ENCODE measurements around the gene CIROP.

Gene CIROP

DNA sequence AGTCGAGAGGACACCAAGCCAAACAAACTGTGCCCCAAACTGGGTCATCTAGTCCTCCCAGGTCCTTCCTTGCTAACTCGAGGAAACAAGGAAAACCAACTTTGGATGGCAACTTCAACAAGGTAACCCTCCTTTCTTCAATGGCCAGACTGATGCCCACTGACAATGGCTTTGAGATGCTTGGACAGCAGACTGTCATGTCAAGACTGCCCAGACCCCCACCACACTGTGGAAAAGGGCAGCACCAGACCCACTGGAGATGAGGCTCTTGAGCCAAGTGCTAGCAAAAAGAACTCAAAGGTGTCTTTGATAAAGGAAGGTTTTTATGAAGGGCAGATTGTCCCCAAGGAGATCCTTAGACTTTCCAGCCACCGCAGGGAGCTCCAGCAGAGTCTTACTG, 38.4 kb downstream of the CIROP start:
- no peak for DNase-seq

DNA sequence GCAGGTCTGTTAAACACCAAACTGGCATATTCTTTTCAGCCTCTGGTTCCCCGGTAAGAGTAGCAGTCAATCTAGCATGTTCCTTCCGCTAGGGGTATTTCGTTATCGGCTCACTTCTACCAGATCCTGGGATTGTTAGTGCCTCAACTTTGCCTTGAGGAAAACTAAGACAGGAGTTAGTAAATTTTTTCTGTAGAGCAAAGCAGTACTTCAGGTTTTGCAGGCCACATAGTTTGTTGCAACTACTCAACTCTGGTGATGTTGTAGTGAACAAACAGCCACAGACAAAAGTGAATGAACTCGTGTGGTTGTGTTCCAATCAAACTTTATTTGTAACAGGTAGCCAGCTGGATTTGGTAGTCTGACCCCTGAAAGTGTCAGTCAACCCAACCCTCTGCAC, 41.2 kb downstream of the CIROP start:
- DNase-seq, result no peak

DNA sequence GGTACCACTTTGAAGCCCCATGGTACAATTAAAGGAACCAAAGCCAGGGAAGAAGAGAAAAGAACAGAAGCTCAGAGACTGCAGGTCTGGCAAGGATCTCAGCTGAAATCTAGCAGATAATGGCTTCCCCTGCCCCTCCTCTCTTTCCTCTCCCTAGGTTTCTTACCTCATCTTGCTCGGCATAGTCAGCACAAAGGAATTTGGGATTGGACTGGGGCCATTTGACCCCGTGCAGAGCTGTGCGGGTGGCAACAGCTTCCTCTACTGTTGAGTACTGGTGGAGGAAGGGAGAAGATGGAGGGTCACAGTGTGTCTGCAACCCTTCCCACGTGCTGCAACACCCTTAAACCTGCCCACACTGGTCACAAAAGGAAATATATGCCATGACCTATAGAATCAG, 42.8 kb downstream of the CIROP start:
- no peak for DNase-seq

DNA sequence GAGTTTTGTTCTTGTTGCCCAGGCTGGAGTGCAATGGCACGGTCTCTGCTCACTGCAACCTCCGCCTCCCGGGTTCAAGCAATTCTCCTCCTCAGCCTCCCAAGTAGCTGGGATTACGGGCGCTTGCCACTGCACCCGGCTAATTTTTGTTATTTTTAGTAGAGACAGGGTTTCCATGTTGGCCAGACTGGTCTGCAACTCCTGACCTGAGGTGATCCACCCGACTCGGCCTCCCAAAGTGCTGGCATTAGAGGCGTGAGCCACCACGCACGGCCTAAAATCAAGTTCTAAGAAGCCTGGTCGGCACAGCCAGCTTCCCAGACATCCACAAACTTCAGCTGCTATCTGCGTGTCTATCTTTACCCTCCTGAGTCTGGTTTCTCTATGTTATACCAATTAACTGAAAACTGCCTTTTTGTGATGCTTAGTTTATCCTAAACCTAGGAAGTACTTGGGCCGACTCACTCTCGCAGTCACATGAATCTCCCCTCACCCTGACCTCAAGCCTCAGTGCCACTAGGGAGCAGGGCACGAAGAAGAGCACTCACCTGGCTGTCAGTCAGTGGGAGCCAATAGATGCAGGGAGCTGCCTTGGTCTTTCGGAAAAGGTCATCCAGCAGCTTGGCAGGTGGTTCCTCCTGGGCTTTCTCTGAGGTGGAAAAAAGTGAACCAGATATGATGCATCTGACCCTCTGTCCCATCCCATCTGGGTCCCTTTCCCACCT, 44.1 kb downstream of the CIROP start:
- DNase-seq, result no peak

DNA sequence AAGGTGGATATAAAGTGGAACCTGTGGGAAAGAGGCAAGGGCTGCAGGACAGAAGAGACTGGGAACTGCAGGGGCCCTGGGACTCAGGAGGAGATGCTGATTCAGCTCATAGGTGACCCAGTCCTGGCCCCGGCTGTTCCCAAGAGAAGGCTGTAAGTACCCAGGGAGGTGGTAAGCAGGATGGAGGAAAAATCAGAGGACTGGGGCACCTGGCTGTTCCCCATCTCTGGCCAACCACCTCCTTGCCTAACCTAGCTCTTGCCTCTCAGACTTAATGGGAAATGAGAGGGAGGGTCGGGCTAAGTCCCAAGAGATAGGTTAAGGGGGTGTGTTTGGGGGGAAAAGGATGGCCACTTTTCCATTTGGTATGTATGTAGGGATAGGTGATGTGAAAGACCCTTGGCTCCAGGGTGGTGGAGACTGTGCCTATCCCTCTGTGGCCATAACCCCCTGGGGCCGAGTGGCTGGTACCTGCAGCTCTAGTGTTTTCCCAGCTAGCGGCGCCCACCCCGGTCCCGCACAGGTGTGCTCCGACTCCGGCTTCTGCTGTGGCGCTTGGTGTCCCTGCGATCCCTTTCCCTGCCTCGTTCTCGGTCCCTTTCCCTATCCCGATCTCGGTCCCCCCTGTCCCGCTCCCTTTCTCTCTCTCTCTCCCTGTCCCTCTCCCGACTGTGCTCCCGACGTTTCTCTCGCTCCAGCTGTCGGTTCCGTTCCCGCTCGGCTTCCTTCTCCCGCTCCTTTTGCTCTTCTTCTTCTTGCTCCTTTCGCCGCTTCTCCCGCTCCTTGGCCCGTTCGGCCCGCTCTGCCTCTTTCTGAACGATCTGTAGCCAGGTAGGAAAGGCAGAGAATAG, 45.9 kb downstream of the CIROP start:
- DNase-seq, result no peak

DNA sequence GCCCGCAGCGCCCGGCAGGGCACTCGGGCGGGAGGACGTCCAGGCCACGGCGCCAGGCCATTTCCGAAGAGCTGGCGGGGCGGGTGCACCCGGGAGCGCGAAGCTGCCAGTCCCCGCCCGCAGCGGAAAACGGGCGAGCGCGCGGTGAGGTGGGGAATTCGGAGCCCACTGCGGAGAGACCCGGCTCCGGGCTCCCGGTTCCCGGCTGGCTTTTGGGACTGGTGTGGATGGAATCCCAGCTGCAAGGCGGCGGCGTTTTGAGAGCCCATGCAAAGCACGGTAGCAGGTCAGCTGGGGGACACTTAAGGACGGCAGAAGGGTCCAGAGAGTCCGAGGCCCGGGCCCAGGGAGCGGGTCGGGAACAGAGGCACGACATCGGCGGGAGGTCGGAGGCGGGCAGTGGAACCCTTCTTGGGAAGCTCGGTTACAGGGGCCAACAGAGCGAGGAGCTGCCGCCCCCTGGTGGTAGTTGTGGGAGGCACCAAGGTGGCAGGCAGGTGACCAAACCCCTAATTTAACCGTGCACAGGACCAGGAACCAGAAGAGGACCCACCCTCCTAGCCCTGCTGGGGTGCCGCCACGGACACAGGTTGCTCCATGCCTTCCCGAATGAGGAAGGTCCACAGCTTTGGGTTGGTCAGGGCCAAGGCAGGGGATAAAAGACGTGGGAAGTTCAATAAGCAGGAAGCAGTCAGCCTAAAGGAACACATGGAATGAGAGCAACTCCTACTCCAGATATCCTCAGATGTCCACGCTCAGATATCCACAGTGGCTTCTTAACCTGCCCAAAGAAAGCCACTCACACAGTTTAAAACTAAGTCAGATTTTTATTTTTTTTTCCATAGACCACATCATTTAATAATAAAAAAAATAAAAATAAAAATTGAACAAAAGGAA, 46.8 kb downstream of the CIROP start:
- DNase-seq, result no peak

DNA sequence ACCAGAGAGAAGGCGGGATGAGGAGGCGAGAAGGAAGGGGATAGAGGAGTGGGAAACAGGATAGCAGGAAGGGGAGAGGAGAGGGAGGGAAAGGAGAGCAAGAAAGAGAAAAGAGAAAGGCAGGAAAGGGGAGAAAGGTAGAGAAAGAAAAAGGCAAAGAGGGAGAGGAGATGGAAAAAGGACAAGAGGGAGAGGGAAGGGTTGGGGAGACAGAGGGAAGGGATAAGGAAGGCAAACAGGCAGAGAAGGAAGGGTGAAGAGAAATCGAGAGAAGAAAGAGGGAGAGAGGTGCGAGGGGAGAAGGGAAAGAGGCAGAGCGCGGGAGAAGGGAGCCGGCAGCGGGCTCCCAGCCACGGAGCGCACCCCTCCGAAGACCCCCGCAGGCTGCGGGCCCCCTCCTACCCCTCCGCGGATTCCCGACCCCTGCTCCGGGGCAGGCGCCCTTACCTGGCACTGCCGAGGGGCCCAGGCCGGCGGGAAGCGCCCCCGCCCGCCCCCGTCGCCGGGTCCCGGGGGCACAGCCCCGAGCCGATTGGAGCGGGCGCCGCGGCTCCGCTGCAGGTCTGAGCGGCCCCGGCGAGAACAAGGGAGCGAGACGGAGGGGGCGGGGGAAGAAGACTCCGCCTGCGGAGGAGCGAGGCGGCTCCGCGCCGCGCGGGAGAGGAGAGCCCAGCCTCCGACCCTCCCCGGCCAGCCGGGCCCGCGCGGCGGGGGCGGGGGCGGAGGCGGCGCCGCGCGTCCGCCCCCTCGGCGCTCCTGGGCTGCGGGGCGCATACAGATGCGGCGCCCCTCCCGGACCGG, 47.6 kb downstream of the CIROP start, which contains the start of gene CDH24:
TSS of gene CDH24 (minus strand) at position 565 of the 801 bp plus-strand sequence. CDS start 1,787 bp downstream, outside the sequence.
- no peak for DNase-seq

DNA sequence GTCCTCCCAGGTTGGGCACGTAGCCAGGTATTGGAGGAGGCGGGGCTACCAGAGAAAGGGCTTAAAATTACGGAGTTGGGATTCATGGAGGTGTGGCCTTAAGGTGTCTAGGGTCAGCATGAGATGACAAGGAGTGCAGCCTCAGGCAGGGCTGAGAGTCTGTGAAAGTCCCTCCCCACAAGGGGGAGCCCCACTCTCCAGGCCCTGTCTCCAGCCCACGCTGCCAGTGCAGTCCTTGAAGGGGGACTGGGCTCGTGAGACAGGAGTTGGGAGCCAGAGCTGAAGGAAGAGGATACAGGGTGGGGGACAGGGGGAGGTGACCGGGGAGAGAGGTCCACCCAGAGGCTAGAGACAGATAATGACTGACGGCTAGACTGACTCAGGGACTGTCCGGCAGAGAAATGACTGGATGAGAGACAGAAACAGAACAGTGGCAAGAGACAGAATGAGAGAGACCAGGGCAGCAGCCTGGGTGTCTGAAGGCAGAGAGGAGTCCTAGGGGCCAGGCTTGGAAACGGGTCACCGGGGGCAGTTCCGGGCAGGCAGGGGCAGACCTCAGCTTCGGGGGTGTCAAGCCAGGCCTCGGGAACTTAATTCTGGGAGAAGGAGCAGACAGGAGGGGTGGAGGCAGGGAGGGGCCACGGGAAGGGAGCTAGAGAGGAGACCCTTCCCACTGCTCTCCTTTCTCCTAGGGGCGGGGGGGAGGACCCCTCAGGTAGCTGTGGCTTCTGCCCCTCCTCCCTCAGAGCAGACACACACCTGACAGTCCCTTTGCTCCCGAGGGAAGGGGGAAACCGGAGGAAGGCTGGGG, 48.4 kb downstream of the CIROP start:
- DNase-seq, result no peak

DNA sequence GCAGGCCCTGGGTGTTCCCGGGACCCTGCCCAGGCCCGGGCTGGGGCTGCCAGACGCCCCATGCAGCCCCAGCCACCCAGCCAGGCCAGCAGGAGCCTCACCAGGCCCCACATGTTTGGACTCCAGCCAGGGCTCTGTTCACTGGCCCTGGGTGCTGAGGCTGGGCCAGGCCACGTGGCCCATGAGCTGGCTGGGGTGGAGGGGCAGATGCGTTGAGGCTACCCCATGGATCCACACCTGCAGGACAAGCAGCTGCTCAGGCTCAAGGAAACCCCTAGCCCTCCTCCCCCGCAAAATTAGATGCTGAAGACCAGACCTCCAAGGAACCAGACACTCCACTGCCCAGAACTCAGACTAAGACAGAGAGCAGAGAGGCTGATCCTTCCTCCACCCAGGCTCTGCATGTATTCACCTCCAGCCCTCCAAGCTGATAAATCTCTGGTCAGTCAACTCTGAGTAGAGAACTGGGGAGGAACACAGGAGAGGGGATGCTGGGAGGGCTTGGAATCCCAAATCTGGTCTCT, 49.1 kb downstream of the CIROP start:
- no peak for DNase-seq

DNA sequence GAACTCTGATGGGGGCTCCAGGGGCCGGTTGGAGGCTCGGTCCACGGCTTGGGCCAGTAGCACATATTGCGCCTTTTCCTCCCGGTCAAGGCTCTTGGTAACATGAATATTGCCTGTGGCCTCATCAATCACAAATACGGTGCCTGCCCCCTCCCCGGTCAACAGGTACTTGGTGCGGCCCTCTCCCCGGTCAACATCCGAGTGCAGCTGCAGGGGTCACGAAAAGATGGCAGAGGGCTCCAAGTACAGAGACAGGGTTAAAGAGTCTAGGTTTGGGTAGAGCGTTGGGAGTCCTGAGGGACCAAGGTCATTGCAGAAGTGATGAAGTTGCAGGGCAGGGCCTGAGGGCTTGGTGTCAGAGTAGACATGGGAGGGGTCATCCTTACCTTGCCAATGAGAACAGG, 49.6 kb downstream of the CIROP start:
- DNase-seq, result no peak

DNA sequence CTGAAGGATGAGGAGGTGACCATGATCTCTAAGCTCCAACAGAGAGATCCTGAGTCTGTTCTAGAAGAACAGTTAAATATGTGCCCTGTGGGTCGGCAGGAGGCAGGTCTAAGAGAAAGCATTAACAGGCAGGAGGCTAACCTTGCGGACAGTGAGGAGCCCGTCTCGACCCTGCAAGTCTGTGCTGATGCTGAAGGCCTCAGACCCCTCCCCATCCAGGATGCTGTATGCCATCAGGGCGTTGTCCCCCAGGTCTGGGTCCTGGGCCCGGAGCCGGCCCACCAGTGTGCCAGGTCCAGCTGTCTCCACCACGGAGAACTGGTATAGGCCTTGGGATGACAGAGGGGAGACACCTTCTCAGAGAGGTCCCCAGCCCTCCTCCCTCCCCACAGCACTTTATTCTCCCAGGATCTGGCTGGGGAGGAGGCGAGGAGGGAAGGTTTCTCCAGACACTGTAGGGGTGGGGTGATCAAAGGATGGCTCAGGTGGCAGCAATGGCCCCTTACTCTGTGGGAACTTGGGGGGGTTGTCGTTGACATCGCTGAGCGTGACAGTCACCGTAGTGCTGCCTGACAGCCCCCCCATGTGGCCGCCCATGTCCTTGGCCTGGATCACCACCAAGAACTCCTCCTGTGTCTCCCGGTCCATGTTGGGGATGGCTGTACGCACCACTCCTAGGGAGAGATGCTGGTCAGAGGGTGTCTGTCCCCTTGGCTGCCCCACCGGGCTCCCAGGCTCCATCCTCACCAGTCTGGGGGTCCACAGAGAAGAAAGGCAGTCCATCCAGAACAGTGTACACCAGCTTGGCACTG, 50.6 kb downstream of the CIROP start:
- DNase-seq, result no peak

DNA sequence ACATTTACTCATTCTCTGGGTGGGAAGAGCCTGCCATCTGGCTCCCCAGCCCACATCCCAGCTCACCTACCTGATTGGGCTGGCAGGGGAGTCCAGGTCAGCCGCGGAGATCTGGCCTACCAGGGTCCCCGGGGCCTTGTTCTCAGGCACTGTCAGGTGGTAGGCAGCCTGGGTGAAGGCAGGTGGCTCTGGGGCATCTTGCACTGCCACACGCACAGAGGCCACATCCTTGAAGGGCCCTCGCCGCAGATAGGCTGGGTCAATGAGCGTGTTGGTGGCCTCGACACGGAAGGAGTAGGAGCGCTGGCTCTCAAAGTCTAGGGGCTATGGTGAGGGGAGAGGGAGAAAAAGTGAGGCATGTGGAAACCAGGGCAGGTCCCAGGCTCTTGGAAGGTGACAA, 51.4 kb downstream of the CIROP start:
- DNase-seq, result no peak

DNA sequence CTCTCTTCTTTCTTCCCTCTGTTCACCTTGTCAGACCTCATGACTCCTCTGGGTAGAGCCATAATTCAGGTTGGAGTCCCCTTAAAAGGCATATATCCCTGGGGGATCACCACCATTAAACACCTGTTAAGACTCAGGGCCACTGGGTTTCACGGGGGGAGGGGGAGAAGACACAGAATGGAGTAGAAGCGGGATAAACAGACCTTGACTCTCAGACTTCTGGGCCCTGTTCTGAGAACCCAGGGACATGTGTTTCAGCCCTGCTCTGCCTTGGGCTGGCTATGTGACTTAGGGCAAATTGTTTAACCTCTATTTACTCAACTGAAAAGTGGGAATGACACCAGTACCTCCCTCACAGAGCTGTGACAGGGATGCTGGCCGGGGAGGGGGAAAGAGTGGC, 52.1 kb downstream of the CIROP start:
- DNase-seq, result no peak

DNA sequence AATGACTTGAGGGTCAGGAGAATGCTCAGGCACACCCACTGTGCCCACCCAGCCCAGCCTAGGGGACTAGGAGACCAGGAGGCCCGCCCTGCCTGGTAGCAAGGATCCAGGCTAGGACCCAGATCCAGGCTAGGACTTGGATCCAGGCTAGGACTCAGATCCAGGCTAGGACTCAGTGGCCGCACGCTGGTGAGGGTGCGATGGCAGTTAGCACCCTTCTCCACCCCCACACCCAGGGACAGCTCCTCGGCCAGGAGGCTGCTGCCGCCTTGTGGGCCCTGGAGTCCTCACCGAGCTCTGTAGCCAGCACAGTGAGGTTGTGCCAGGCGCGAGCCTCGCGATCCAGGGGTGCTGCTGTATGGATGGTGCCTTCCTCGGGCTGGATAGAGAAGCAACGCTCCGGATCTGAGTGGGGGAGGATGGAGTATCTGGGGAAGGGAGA, 52.6 kb downstream of the CIROP start:
- no peak for DNase-seq

DNA sequence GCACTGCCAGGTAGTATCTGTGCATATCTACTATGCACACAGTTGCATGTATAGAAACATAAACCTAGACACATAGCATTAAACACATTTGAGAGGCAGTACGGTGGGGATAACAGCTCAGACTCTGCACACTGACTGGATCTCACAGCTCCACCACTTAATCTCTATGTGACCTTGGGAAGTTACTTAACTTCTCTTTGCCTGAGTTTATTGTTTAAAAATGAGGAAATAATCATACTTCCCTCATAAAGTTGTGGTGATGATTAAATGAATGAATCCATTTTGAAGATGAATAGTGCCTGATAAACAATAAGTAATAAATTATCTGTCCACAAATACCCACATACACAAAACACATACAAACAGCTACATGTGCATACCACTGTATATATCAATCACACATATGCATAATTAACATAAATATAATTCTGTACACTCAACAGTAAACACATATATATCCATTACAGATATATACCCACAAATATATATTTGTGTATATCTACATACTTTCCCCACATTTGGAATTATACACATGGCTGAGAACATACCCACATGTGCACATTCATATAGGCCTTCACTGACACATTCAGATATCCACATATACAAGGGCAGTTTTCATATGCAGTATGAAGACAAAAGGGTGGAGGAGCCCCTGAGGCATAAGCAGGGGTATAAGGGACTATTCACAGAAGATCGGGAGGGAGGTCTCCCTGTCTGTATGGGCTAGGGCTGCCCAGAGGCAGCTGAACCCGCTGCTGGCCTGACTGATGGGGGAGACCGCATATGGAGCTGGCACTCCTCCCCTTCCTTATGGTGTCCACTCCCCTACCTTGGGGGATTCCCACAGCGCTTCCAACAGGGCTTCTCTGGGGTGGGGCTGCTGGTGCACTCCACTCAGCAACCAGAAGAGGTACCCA, 53.4 kb downstream of the CIROP start:
- DNase-seq, result no peak
